Inferior parietal cortex (tissue), 1 donor: ENCODE measurements around the gene PDZD8.

Experiments
- DNase-seq: peaks from one replicate; pipeline ENCODE4 v3.0.0-alpha.2; 2016; ENCODE audit errors: extremely low spot score

The PDZD8 gene, protein sequence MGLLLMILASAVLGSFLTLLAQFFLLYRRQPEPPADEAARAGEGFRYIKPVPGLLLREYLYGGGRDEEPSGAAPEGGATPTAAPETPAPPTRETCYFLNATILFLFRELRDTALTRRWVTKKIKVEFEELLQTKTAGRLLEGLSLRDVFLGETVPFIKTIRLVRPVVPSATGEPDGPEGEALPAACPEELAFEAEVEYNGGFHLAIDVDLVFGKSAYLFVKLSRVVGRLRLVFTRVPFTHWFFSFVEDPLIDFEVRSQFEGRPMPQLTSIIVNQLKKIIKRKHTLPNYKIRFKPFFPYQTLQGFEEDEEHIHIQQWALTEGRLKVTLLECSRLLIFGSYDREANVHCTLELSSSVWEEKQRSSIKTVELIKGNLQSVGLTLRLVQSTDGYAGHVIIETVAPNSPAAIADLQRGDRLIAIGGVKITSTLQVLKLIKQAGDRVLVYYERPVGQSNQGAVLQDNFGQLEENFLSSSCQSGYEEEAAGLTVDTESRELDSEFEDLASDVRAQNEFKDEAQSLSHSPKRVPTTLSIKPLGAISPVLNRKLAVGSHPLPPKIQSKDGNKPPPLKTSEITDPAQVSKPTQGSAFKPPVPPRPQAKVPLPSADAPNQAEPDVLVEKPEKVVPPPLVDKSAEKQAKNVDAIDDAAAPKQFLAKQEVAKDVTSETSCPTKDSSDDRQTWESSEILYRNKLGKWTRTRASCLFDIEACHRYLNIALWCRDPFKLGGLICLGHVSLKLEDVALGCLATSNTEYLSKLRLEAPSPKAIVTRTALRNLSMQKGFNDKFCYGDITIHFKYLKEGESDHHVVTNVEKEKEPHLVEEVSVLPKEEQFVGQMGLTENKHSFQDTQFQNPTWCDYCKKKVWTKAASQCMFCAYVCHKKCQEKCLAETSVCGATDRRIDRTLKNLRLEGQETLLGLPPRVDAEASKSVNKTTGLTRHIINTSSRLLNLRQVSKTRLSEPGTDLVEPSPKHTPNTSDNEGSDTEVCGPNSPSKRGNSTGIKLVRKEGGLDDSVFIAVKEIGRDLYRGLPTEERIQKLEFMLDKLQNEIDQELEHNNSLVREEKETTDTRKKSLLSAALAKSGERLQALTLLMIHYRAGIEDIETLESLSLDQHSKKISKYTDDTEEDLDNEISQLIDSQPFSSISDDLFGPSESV

DNA sequence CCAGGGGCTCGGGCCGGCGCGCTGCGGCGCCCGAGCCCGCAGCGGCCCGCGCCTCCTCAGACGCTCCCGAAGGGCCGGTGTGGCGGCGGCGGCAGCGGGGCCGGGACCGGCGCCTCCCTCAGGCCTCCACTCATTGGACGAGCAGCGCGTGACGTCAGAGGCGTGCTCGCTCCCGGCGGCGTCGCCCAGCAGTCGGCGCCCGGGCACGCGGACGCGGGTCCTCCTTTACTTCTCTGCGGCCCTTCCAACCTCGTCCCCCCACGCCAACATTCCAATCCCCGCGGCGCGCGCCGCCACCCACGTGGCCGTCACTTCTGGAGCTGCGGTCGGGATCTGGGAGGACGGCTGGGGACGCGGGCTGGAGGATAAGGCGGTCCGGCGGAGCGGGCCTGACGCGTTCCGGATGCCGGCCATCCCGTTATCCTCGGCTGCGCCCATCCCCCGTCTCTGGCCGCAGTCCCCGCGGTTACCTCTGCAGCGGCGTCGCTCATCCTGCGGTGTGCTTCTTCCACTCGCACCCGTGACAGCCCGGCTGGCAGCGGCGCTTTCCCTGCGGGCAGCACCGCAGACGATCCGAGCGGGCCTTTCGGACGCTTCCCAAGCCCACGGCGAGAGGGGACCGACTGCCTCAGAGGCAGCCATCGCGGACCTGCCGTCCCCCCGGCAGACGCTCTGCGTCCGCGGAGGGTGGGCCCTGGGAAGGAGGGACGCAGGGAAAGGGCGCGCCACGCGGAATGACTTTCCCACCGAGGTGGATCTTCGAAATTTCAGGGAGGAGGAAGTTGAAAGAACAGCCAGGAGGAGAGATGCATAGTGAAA, at the start of gene PDZD8:
TSS of gene PDZD8 (minus strand) at position 81 of the 819 bp plus-strand sequence. CDS start 213 bp downstream, outside the sequence.
- peak; percentile 92 for DNase-seq

DNA sequence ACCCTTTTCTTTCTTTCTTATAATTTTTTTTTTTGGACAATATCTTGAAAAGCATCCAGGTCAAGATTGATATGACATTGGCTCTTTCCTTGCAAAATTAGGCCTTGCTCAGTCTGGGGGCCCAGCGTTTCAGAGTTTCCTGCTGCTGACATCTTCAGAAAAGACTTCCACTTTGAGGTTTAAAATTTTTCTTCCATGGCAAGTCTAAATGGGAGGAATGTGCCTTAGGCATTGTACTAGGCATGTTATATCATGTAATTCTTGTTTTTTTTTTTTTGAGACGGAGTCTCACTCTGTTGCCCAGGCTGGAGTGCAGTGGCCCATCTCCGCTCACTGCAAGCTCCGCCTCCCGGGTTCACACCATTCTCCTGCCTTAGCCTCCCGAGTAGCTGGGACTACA, 48.9 kb upstream of the PDZD8 start:
- DNase-seq: no peak

DNA sequence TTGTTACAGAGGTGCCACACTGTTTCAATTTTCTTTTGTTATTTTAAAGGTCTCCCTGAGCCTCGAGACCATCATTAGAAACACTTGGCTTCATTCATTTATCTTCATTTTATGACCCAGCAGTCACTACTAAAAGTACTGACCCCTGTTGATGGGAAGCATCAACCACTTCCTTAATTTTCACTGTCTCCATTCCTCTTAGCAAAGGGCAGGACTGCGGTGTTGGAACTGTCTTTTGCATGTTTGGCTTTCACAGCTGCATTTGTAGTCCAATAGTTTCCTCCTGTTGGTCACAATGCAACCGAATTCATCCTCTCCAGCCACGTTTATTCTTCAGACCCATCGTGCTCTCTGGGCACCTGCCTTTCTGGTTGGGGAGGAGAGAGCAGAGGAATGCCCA, 46.7 kb upstream of the PDZD8 start:
- no peak for DNase-seq

DNA sequence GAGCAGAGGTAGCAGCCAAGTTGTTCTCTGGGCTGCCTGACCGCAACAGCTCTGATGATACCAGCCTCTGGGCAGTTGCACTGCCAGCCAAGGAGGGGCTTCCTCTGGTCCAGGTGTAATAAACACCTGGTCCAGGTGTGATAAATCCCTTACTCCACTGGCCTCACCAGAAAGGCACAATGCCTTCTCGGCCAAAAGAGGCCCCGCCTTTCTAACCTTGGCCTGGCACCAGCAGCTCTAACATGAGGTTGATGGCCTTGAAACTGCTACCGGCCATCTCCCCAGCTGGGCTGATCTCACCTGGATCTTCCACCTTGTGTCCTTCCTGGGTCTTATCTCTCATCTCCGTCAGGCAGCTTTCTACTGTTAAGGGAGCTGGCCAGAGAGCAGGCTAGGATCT, 45.5 kb upstream of the PDZD8 start:
- no peak for DNase-seq

DNA sequence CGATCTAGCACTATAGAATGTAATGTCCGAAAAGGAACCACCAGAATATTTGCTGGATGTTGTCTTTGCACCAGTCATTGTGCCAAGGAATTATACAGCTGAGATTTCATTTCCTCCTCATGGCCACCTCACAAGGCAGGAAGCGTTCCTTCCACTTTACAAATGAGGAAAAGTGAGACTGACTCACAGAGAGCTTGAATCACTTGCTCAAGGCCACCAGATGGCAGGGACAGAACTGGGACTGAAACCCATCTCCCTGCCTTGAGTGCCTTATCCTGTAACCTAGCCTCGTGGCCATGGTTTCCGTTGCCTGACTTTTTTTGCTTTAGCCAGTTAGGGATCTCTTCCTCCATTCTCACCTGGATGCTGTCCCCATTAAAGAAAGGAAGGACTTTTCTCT, 44.7 kb upstream of the PDZD8 start:
- no peak for DNase-seq

DNA sequence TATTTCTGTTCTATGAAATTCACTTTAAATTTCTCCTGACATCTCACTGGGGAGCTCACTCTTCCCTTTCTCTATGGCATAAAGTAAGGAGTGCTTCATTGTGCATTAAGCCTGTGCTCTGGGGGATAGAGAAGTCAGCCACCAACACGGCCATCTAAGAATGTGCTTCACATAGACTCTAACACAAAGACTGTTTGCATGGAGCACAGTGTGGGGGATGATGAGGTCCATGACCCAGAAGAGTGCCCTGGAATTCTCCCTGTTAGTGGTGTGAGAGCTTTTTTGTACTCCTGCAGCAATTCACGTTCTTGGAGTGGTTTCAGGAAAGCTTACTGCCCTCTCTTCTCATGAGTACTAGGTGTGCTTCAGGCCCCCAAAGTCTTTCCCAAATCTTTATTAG, 43.9 kb upstream of the PDZD8 start:
- DNase-seq: no peak

DNA sequence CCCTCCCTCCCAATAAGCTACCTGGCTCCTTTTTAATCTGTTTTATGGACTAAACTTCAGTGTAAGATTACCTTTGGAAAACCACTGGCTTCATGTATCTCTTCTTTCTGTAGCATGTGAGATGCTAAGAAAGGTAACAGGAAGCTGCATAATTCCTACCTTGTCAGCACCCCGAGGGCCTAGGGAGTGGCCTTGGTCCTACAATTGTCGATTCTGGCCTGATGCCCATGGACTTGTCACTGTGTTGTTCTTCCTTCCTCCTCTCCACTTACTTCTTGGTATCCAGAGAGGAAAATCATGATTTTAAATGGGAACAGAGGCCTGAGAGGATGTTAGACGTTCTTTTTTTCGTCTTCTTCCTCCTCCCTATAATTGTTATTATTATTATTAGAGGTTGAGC, 42.9 kb upstream of the PDZD8 start:
- no peak for DNase-seq

DNA sequence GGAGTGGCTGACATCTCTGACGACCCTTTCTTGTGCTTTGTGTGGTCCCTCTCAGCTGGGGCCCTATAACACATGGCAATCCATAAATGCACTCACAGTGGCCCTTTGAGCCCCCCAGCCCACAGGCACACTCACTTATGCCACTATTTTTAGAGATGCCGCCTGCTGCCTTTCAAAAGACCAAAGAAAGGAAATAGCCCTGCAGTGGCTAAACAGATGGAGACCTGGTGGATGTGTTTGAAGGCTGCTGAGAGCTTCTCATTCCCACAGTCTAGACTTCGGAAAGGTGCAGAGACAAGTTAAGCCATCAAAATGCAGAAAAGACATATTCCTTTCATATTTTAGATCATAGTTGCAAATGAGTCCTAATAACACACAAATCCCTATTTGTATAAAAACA, 42.0 kb upstream of the PDZD8 start:
- no peak for DNase-seq

DNA sequence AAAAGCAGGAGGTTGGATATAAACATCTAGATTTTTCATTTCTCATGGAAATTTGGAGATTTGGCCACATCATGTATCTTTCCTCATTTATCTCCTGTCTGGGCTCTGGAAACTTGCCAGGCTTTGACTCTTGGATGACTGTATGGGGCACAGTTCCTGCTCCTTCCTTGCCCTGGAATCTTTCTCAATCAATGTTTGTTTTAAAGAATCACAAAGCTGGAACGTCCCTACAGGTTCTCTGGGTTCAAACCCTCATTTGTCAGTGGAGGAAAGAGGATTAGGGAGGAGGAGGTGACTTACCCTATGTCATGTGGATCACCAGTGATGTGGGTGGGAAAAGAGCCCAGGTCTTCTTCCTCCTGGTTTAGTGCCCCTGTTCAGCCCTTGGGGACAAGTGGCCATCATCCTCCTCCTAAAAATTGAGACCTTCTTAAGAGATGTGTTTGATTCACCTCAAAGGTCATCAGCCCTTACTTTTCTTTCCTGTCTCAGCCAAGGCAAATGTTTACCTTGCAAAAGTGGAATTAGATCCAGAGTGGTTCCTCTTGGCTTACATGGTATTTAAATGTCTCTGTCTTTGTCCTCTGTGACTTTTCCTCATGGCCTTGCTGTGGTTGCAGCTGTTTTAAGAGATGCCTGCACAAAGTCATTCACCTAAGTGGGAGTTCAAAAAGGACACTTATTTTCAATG, 38.8 kb upstream of the PDZD8 start:
- DNase-seq: no peak

DNA sequence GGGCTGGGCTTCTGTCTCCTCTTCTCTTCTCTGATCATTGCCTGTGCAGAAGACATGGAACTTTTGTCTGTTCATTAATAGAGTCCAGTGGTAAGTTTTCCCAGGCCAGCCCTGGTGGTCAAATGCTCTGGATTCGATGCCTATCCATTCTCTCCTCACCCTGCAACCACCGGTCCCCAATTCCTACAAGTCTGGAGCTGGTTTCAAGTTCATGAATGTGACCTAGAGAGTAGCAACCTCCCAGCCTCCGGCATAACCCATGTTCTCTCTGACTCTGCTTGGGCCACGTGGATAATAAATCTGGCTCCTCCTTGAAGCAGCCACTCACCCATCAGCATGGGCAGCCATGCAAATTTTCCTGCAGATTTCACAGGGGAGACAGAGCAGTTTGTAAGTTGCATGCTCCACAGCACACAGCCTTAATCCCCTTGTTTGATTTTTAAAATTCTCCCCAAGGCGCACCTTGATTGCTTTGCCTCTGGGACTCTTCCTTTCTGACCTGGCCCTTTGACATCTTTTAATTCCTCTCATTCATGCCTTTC, 37.3 kb upstream of the PDZD8 start:
- no peak for DNase-seq

DNA sequence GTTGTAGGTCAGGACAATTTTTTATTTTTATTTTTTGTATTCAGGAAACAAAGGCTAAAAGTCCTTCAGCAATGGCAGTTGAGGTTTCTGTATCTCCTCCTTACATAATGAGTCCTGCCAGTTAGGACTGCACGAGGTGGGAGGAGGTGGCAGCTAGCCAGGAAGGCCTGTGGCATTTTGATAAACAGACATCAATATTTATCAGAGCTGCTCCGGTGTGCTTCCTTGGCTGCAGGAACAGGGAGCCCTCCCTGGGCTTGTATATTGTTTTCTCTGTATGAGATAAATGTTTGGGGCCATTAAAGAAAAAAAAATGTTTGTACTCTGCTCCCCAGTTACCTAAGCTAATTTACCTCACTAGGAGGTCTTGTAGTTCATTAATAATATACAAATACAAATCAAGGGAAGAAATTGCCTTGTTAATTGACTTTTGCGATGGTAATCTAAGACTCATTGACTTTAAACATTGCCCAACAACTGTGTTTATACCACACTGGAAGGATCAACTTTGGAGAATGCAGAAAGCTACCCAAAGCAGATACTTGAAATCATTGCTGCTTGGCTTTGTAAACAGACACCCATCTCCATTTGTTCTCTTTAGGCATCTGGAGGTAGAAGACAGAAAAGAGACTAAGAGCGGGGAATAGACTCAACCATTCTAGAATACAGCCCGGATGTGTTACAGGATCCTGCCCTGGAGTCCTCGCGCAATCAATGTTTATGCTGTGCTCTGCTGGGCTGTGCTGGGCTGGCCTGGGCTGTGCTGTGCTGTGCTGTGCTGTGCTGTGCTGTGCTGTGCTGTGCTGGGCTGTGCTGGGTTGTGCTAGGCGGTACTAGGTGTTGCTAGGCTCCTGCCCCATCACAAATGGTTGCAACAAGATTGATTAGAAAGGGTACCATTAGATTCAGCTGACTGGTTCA, 36.5 kb upstream of the PDZD8 start:
- DNase-seq: no peak

DNA sequence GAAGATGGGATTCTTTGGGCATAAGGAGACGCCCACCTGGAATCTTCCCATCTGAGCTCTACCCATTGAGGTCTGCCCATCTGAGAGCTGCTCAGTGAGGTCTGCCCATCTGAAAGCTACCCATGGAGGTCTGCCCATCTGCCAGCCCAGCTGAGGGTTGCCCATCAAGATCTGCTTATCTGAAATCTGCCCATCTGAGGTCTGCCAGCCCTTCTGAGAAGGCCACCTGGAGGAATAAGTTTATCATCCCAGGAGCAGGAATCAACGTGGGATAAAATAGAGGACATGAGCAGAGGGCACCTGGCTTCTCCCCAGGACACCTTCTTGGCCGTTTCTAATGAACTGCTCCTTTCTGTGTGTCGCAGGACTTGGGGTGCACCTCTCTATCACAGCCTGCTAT, 35.3 kb upstream of the PDZD8 start:
- no peak for DNase-seq

DNA sequence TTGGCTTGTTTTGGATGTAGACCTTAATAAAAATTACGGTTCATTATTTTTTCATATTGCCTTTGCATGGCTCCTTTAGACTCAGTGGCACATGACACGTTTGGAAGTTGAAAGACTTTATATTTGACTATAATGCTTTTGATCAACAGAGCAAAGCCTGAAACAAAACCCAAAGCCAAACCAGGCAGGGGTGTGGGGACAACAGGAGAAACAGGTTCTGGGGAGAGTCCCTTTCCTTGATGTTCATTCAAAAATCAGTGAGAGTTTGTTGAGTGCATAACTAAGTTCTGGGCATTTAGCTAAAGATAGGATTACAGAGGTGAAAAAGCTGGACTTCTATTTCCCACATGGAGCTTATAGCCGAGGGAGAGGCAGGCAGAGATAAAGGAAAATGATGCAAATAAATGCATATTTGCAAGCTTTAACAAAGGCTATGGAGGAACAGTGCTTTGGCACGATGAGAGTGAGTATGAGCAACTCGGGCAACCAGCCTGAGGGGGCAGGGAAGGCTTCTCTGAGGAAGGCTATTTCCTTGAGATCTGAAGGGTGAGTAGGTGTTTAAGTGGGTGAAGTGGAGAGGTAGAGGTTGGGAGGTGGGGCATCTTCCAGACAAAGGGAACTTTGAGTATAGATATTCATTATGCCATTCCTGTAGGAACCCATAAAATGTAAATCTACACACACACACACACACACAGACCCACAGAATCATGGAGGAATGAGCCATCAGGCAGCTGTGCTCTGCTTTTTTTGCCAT, 34.5 kb upstream of the PDZD8 start:
- DNase-seq: no peak

DNA sequence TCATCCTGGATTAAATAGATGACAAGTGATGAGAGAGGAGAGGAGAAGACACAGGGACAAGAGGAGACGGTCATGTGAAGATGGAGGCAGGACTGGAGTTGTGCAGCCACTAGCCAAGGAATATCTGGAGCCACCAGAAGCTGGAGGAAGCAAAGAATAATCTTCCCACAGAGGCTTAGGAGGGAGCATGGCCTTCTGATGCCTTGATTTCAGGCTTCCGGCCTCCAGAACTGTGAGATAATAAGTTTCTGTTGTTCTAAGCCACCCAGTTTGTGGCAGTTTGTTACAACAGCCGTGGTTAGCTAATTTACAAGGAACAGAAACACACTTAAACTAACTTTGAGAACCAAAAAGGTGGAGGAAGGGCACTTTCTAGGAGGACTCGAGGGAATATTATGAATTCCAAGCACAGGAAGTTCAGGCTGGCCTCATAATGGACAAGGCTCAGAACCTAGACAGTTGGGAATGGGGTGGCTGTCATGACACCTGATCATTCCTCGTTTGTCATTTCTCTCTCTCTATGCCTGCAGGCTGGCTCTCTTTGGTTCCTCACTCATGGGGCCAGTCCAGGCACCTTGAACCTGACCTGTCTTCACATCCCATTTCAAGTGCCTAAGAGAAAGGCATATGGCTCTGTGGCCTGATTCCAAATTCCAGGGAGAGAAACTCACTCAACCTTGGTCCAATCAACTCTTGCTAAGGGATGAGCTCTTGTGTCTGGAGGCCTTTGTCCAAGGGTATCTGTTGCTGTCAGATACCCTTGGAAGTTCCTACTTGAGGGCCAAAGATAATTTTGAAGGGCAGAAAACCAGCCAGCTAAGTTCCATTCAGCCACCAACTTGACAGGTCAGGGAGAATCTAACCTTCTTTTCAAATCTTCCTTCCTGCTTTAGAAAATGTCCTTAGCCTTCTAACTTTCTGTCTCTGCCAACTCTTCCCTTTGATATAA, 33.5 kb upstream of the PDZD8 start:
- DNase-seq: no peak

DNA sequence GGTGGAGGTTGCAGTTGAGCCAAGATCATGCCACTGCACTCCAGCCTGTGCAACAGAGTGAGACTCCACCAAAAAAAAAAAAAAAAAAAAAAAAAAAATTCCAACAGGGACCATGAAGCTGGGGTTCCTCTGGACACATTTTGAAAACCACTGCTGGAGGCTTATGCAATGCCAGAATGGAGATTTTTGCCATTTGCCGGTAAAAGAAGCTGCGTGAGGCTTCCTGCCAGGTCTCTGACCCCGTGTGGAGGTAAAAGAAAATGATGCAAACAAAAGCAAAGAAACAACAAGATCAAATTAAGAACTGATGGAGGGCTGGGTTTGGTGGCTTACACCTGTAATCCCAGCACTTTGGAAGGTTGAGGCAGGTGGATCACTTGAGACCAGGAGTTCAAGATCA, 30.5 kb upstream of the PDZD8 start:
- no peak for DNase-seq

DNA sequence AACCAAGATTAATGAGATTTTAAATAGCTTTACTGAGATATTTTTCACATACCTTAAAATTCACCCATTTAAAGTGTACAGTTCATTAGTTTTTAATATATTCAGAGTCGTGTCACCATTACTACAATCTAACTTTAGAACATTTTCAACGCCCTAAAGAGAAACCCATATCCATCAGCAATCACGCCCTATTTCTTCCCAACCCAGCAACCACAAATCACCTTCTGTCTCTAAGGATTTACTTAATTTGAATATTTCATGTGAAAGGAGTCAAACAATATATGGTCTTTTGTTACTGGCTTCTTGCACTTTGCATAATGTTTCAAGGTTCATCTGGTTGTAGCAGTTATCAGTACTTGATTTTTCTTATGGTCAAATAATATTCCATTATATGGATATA, 25.1 kb upstream of the PDZD8 start:
- no peak for DNase-seq

DNA sequence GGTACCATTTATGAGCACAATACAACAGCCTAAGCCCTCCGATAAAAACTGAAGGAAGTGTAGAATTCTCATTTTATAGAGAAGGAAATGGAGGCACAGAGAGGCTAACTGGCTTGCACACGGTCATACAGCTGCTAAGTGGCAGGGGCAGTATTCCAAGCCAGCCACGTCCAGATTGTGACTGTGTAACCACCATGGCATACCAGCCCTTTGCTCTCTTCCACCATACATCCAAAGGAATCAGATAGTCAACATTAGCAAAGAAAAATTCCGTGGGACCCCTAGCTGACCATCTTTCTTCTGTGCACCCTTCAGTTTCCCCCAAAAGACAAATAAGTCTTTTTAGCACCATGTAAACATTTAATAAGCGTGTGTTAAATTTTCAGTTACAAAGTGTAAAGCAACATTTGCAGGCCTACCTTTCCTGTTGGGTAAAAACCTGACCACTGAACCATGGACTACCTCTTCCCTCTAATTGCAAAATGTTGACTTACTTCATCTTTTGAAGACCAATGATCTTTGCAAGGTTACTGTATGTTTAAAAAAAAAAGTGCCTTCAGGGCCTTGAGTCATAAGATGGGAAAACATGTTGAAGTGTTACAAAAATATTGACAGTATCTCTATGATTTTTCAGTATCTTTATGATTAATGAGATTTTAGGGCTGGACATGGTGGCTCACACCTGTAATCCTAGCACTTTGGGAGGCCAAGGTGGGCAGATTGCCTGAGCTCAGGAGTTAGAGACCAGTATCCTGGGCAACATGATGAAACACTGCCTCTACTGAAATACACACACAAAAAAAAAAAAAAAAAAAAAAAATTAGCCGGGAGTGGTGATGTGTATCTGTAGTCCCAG, 24.3 kb upstream of the PDZD8 start:
- DNase-seq: no peak
